ENCODE measurements around the gene DNAJB9. TPM values are rescaled to one million over a fixed set of nuclear protein-coding genes. Genes with fewer than 3 reads are reported as not detected.
A peak's percentile ranks its signal among the peaks of the same experiment; 100 is the strongest.
"Not testable (repeated sequence)": the region's sequence is repeated elsewhere in the genome, so short reads cannot be mapped to it uniquely, and the experiment has no call there.

DNAJB9 gene
- 22.6 TPM for total RNA-seq

DNA sequence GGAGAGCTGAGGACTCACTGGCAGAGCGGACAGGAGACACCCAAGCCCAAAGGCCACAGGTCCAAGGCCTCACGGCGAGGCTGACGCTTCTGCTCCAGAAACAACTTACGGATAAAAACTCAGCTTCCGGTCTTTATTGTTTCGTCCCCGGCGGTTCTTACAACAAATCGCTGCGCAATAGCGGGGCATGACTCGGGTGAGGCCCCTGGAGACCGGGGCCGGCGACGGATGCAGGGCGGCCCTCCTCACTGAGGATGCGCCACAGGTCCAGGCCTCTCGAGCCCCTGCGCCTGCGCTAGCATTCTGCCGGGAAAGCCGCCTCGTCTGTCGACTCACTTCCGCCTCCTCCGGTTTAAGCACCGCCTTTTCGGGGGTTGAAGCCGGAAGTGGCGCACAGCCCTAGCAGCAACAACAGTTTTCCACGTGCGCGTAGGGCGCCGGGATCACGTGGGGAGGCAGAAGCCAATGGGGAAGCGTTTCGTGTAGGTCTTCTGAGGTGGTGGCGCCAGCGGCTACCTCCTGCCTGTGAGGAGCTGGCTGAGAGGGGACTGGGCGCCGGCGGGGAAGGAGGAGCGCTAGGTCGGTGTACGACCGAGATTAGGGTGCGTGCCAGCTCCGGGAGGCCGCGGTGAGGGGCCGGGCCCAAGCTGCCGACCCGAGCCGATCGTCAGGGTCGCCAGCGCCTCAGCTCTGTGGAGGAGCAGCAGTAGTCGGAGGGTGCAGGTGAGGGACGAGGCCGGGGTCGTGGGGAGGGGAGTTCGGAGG, at the start of gene DNAJB9, which contains the start of gene THAP5:
DNAJB9 (plus strand) TSS at position 494 of the 765 bp plus-strand sequence. CDS start 1,853 bp downstream, outside the sequence.
THAP5 (minus strand) TSS at position 326 of the 765 bp plus-strand sequence; CDS start at position 189, 137 bp downstream.
- DNase-seq (ENCODE audit: low read depth in 2 of 3, low spot score in 2 of 3) = peak; percentile 97 to 100 (median 100)

DNA sequence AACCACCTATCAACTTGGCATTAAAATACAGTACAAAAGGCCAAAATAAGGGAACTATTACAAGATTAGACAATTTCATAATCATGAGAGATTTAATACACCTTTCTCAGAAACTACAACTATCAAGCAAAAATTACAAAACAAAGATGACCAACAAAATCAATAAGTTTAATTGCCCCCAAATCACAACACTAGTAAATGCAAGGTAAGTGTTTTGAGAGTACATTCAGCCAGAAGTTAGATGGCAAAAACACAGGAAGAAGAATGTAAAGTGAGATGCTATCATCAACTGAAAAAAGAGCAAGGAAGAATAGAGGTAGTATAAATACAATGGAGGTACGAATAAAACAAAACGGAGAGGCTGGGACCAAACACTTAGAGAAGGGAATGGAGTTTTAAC, 46.9 kb upstream of the DNAJB9 start:
- DNase-seq (ENCODE audit: low read depth in 2 of 3, low spot score in 2 of 3) = no peak

DNA sequence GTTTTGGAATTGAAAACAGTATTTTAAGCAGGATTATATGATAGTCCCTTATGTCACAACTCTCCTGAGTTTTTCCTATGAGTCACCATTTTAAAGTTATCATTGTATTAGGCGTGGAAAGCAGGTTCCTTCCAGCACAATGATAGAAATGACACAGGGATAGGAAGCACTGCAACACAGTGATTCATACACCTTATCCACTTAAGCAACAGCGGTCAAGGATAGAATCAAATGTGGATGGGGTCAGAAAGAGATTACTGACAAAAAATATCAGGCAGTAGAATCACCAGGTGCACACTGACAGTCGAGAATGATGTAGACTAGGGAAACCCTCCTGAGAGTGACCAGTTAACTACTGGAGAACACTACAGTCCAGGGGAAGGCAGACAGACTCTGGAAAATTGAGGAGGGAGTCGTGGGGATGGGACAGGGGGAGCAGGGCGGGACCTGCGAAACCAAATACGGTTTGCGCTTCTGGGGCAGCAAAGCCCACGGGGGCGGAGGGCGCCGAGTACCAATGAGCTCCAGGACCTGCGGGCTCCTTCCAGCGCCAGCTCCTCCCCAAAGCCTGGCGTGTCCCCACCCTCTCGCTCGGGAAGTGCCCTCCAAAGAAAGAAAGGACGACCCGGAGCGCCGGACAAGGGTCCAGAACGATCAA, 44.2 kb upstream of the DNAJB9 start:
- peak in 2 of 3 donors; percentile 15 to 30 for DNase-seq (ENCODE audit: low read depth in 2 of 3, low spot score in 2 of 3)

DNA sequence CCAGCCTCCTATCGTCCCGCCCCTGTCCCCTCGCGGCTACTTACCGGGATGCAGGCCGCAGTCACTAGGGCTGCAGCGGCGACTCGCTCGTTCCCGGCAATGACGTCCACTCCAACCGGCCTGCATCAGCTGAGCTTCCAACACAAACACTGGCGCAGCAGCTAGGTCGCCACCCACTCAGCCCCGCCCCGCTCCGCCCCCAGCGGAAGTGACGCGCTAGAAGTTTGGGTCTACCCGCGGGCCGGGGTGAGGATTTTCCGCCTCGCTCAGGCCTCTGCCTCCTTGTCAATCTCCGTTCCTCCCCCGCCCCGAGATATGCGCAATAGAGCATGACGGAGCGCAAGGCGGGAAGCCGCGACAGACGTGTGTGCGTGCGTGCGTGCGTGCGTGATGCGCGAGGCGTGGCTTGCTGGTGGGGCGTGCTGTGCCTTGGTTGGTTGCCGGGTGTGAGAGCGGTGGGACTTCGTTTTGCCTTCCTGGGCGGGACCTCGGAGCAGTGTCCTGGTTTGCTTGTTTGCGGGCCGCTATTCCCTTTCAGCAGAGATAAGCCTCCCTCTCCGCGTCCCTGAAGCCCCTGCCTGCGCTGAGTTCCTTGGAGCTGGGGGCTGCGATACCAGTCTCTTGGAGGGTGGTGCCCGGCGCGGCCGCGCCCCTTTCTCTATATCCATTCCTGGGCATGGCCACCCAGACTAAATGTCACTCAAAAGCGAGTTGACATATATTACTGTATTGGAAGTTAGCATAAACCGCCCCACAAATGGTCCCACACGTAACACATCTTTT, 43.5 kb upstream of the DNAJB9 start, which contains the start of gene PNPLA8:
PNPLA8 (minus strand) TSS at position 151 of the 783 bp plus-strand sequence. CDS start 10,644 bp downstream, outside the sequence.
- DNase-seq (ENCODE audit: low read depth in 2 of 3, low spot score in 2 of 3) = peak; percentile 98 to 100 (median 100)

DNA sequence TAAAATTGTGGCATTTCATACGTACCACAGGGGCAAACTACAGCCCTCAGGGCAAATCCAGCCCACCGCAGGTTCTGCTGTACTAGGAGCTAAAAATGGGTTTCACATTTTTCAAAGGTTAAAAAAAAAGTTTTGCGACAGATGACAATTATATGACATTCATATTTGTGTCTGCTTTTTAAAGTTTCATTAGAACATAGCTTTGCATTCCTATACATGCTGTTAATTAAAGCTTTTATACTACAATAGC, 43.0 kb upstream of the DNAJB9 start:
- DNase-seq (ENCODE audit: low read depth in 2 of 3, low spot score in 2 of 3) = no peak

DNA sequence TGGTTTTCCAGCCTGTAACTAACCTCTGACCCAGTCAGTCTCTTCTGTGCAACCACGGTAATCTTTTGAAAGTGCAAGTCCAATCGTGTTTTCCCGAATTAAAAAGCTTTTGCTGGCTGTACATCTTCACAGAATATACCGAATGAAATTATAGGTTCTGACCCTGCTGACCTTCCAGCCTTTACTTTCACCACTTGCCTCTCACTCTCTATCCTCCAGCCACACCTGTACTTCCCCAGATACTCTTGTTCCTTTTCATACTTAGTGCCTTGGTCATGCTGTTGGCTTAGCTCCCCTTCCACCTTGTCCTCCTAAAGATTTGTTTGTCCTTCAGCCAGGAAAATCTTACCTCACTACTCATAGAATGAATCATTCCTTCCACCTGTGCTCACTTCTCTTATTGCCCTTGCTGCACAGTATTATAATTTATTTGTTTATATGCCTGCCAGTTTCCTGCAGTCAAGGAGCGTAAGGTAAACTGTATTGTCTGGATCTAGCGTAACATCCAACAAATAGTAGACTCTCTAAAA, 41.4 kb upstream of the DNAJB9 start:
- no peak for DNase-seq (ENCODE audit: low read depth in 2 of 3, low spot score in 2 of 3)

DNA sequence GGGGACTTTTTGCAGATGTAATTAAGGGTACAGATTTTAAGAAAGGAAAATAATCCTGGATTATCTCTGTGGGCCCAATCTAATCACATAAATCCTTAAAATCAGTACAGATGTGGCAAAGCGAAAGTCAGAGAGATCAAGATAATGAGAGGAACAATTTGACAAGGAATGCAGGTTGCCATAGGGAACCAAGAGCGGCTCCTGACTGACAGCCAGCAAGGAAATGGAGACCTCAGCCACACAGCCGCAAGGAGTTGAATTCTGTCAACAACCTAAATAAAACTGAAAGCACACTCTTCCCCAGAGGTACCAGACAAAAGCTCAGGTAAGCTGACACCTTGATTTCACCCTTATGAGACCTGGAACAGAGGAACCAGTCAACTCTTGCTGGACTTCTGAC, 40.3 kb upstream of the DNAJB9 start:
- DNase-seq (ENCODE audit: low read depth in 2 of 3, low spot score in 2 of 3) = no peak

DNA sequence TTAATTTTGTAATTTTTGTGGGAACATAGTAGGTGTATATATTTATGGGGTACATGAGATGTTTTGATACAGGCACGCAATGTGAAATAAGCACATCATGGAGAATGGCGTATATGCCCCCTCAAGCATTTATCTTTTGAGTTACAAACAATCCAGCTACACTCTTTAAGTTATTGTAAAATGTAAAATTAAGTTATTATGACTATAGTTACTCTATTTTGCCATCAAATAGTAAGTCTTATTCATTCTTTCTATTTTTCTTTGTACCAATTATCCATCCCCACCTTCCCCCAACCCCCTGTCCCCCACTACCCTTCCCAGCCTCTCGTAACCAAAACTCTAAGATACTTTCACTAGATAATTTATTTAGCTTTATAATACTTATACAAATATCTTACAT, 36.0 kb upstream of the DNAJB9 start:
- DNase-seq (ENCODE audit: low read depth in 2 of 3, low spot score in 2 of 3) = no peak

DNA sequence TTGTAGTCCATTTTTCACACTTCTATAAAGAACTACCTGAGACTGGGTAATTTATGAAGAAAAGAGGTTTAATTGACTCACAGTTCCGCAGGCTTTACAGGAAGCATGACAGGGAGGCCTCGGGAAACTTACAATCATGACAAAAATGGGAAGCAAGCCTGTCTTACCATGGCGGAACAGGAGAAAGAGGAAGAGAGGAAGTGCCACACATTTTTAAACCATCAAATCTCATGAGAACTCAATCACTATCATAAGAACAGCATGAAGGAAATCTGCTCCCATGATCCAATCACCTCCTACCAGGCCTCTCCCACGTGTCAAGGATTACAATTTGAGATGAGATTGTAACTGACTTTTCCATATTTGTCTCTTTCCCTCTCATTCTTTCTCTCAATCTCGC, 34.4 kb upstream of the DNAJB9 start:
- DNase-seq (ENCODE audit: low read depth in 2 of 3, low spot score in 2 of 3) = no peak

DNA sequence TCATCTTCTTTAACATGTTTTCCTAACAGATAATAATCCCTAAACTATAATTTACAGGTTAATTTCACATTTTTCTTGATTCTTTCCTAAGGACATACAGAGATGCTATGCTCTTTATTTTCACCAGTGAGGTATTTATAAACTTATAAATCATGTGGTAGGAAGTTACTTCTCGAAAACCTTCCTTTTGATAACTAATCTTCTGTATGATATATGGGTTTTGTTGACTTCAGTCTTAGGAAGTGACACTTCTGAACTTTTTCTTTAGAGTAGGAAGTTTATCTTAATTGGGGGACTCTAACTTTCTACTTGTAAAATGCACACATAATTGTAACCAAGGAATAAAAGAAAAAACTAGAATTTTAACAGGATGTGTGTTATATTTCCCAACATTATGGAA, 33.9 kb upstream of the DNAJB9 start:
- DNase-seq (ENCODE audit: low read depth in 2 of 3, low spot score in 2 of 3) = no peak

DNA sequence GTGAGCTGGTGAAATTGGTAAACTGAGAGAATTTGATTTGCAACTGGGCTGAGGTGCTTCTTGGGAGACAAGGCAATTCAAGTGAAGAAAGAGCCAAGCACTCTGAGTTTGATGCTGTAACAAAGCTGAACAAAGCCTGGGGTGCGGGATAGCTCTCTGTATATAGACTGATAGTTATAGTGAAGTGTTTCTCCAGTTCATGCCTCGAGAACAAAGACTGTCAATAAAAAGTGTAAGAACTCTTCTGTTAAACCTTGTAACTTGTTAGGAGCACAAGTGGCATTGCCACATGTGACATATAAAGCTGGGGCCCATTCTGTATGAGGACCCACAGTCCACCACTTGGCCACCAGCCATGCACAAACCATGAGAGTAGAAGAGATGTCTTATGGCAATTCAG, 32.4 kb upstream of the DNAJB9 start:
- no peak for DNase-seq (ENCODE audit: low read depth in 2 of 3, low spot score in 2 of 3)

DNA sequence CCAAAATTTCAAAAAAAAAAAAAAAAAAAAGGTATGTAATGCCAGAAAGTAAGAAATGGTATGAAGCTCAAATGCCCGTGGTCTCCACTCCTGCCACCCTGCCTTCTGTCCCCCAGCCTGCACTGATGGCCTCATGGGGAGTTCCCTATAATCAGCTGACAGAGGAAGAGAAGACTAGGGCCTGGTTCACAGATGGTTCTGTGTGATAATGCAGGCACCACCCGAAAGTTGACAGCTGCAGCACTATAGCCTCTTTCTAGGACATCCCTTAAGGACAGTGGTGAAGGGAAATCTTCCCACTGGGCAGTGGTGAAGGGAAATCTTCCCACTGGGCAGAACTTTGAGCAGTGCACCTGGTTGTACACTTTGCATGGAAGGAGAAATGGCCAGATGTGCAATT, 31.4 kb upstream of the DNAJB9 start:
- peak in 2 of 3 donors; percentile 64 to 78 for DNase-seq (ENCODE audit: low read depth in 2 of 3, low spot score in 2 of 3)

DNA sequence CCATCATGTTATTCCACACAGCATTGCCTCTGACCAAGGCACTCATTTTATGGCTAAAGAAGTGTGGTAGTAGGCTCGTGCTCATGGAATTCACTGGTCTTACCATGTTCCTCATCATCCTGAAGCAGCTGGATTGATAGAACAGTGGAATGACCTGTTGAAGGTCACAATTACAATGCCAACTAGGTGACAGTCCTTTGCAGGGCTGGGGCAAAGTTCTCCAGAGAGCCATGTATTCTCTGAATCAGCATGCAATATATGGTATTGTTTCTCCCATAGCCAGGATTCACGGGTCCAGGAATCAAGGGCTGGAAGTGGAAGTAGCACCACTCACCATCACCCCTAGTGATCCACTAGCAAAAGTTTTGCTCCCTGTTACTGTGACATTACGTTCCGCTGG, 31.0 kb upstream of the DNAJB9 start:
- not testable (repeated sequence) for DNase-seq (ENCODE audit: low read depth in 2 of 3, low spot score in 2 of 3)

DNA sequence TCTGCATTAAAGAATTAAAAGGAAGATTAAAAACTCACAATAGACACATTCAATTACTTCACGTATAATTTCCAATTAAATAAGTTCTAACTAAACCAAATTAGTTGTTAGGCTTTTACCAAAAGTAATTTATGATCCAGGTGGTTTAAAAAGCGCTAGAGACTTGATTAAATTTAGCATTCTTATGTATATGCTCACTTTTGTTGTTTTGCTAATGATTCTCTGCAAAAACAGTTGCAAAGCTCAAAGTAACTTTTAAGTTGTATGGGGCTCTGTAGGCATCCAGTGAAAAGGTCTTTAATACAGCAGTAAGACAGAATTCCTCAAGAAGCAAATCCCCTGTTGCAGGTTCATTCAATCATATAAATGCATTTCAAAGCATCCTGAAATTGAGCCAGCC, 28.2 kb upstream of the DNAJB9 start:
- DNase-seq (ENCODE audit: low read depth in 2 of 3, low spot score in 2 of 3) = no peak

DNA sequence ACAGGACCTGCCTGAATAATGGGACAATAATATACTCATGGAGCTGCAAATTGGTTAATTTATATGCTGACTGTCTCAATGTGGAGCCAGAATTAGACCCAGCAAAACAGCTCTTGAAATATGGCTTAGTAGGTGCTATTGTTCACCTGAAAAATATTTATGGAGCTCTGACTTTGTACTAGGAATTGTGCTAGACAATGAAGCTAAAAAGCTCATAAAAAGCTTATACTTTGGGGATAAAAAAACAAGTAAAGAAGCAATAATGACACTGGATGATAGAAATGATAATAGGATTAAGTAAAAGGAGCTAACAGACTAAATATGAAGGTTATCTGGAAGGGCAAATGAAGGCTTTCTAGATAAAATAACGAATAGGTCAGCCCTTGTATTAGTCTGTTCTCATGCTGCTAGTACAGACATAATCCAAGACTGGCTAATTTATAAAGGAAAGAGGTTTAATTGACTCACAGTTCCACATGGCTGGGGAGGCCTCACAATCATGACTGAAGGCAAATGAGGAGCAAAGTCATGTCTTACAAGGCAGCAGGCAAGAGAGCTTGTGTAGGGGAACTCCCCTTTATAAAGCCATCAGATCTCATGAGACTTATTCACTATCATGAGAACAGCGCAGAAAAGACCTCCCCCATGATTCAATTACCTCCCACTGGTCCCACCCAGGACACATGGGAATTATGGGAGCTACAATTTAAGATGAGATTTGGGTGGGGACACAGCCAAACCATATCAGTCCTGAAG, 21.4 kb upstream of the DNAJB9 start:
- not testable (repeated sequence) for DNase-seq (ENCODE audit: low read depth in 2 of 3, low spot score in 2 of 3)

DNA sequence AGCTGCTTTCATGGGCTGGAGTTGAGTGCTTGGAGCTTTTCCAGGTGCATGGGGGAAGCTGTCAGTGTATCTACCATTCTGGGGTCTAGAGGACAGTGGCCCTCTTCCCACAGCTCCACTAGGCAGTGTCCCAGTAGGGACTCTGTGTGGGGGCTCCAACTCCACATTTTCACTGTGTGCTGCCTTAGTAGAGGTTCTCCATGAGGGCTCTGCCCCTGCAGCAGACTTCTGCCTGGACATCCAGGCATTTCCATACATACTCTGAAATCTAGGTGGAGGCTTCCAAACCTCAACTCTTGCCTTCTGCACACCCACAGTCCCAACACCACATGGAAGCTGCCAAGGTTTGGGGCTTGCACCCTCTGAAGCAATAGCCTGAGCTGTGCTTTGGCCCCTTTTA, 13.0 kb upstream of the DNAJB9 start:
- not testable (repeated sequence) for DNase-seq (ENCODE audit: low read depth in 2 of 3, low spot score in 2 of 3)

DNA sequence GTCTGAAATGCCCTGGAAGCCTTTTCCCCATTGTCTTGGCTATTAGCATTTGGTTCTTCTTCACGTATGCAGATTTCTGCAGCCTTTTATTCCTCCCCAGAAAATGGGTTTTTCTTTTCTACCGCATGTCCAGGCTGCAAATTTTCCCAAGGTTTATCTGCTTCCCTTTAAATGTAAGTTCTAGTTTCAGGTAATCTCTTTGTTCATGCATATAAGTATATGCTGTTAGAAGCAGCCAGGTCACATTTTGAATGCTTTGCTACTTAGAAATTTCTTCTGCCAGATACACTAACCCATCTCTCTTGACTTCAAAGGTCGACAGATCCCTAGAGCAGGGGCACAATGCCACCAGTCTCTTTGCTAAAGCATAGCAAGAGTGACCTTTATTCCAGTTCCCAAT, 12.5 kb upstream of the DNAJB9 start:
- DNase-seq (ENCODE audit: low read depth in 2 of 3, low spot score in 2 of 3) = no peak

DNA sequence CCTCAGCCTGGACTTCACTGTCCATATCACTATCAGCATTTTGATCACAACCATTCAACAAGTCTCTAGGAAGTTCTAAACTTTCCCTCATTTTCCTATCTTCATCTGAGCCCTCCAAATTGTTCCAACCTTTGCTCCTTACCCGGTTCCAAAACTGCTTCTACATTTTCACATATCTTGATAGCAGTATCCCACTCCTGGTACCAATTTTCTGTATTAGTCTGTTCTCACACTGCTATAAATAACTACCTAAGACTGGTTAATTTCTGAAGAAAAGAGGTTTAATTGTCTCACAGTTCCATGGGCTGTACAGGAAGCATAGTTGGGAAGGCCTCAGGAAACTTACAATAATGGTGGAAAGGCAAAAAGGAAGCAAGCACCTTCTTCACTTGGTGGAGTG, 12.1 kb upstream of the DNAJB9 start:
- DNase-seq (ENCODE audit: low read depth in 2 of 3, low spot score in 2 of 3) = no peak

DNA sequence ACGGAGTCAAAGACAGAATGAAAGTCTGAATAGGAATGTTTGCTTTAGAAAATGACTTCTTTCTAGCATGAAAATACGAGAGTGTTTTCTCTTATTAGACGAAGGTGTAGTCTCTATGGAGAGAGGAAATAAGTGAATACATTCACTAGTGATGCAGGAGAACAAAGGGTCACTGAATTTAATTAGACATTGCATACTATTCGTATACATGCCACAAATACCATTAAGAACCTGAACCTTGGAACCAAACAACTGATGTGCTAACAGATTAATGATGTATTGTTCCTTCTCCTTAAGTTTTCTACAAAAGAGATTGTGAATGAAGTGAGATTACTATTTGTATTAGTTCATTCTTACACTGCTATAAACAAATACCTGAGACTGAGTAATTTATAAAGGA, 10.4 kb upstream of the DNAJB9 start:
- no peak for DNase-seq (ENCODE audit: low read depth in 2 of 3, low spot score in 2 of 3)

DNA sequence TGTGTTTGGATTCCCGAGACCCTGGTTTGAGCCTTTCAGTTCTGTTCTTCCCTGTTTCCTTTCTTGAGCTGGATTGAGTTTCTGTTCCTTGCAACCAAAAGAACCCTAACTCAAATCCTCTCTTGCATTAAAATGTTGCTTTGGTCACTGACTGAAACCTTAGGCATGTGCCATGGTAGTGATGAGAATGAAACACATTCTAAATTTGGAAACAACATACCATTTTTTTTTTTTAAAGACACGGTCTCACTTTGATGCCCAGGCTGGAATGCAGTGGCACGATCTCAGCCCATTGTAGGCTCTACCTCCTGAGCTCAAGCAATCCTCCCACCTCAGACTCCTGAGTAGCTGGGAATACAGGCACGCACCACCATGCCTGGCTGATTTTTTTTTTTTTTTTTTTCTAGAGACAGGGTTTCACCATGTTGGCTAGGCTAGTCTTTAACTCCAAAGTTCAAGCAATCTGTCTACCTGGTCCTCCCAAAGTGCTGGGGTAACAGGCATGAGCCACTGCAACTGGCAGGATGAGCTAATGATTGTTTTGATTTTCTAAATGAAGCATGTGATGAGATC, 8.5 kb upstream of the DNAJB9 start:
- no peak for DNase-seq (ENCODE audit: low read depth in 2 of 3, low spot score in 2 of 3)
